HCT116 (cell line): ENCODE results near the gene KIF26A. TPM values are rescaled to one million over a fixed set of nuclear protein-coding genes. Genes with fewer than 3 reads are reported as not detected.

Experiments used
- ATAC-seq: fragments of 200-7000 bp; cut with Tn5 transposase; 2 replicates; pipeline ENCODE4 v1.9.1; 2020; ENCODE audit warnings: mild to moderate bottlenecking, moderate library complexity
- BruUV-seq: library from RNA; stranded (reverse); fragments of 400-500 nt; replicated peaks from 2 replicates; lab custom pipeline; 2021; lab: Mats Ljungman, UMichigan
- CTCF ChIA-PET: fragments of 300-600 bp; sonication (Branson Sonifier 250); formaldehyde crosslinking; loops from one replicate; lab custom pipeline; 2021; ENCODE audit warnings: antibody characterized with exemption; lab: Charles Lee
- POLR2A ChIA-PET: fragments of 300-600, 350-600 bp; sonication (Branson Sonifier 250); formaldehyde crosslinking; loops from one replicate; lab custom pipeline; 2021; ENCODE audit warnings: antibody characterized with exemption; lab: Charles Lee
- RAD21 ChIA-PET, 2 experiments: fragments of 300-600 bp; sonication (Branson Sonifier 250); formaldehyde crosslinking; loops; one replicate each; lab custom pipeline; 2023; ENCODE audit warnings: low total read pairs in 2 of 2; ENCODE audit not compliant: uncharacterized antibody in 2 of 2, unreplicated experiment in 2 of 2, low non-redundant PET in 1 of 2; lab: Charles Lee
- DNase-seq: peaks from one replicate; pipeline ENCODE4 v3.0.0-alpha.2; 2010; ENCODE audit warnings: low read depth, low spot score
- H2AFZ ChIP-seq: fragments of 200-600 bp; shearing (Covaris generic), sonication (generic); 2 replicates; pipeline ENCODE4 v1.6.1; 2017; ENCODE audit warnings: low read depth, mixed run types, mixed read lengths, antibody characterized with exemption, low read length; ENCODE audit not compliant: poor library complexity, severe bottlenecking
- H3K27ac ChIP-seq: 2 replicates; pipeline ENCODE4 v1.5.1; 2012; ENCODE audit warnings: low read depth, low read length
- H3K27me3 ChIP-seq: fragments of 200-600 bp; sonication (generic); 2 replicates; pipeline ENCODE4 v1.6.1; 2016; ENCODE audit warnings: mixed run types, low read length, mixed read lengths; ENCODE audit not compliant: insufficient read depth
- H3K36me3 ChIP-seq, 2 experiments: fragments of 200-500 bp in 1 of 2; fragments of 200-600 bp in 1 of 2; sonication (Bioruptor generic) in 1 of 2; sonication (generic) in 1 of 2; 2 replicates each; pipeline versions ENCODE4 v1.5.1 to v1.6.1; 2014 to 2016; ENCODE audit warnings: low read length in 2 of 2, inconsistent platforms in 1 of 2, mixed read lengths in 1 of 2, mixed run types in 1 of 2; ENCODE audit not compliant: insufficient read depth in 2 of 2, control insufficient read depth in 1 of 2
- H3K4me1 ChIP-seq, 2 experiments: fragments of 200-600 bp in 1 of 2; sonication (generic) in 1 of 2; 2 replicates each; pipeline versions ENCODE4 v1.5.1 to v1.6.1; 2012 to 2017; ENCODE audit warnings: low read length in 2 of 2, inconsistent platforms in 1 of 2, mild to moderate bottlenecking in 1 of 2, mixed read lengths in 1 of 2, mixed run types in 1 of 2, moderate library complexity in 1 of 2; ENCODE audit not compliant: insufficient read depth in 2 of 2, control insufficient read depth in 1 of 2
- H3K4me2 ChIP-seq: fragments of 200-600 bp; sonication (generic); 2 replicates; pipeline ENCODE4 v1.6.1; 2017; ENCODE audit warnings: mixed run types, low read length, mixed read lengths
- H3K4me3 ChIP-seq, 2 experiments: fragments of 200-600 bp in 1 of 2; sonication (generic) in 1 of 2; replicated peaks in 1 of 2; 2 replicates each; pipeline ENCODE4 v1.5.1; 2011 to 2016; ENCODE audit warnings: low read length in 2 of 2, control low read depth in 1 of 2, low read depth in 1 of 2, mild to moderate bottlenecking in 1 of 2, mixed read lengths in 1 of 2, mixed run types in 1 of 2
- H3K79me2 ChIP-seq: fragments of 200-600 bp; sonication (generic); 2 replicates; pipeline ENCODE4 v1.6.1; 2017; ENCODE audit warnings: mild to moderate bottlenecking, mixed run types, low read length, moderate library complexity, mixed read lengths; ENCODE audit not compliant: insufficient read depth
- H3K9ac ChIP-seq: fragments of 200-600 bp; sonication (generic); 2 replicates; pipeline ENCODE4 v1.6.1; 2016; ENCODE audit warnings: low read length, mixed read lengths
- H3K9me2 ChIP-seq: fragments of 200-600 bp; sonication (generic), shearing (Covaris generic); 2 replicates; pipeline ENCODE4 v1.6.1; 2017; ENCODE audit warnings: mixed run types, mild to moderate bottlenecking, moderate library complexity; ENCODE audit not compliant: insufficient read depth
- H3K9me3 ChIP-seq, 2 experiments: fragments of 200-500 bp in 1 of 2; fragments of 200-600 bp in 1 of 2; sonication (Bioruptor generic) in 1 of 2; sonication (generic) in 1 of 2; 2 replicates each; pipeline ENCODE4 v1.6.1; 2014 to 2017; ENCODE audit warnings: low read length in 2 of 2, mixed read lengths in 2 of 2, inconsistent platforms in 1 of 2, low read depth in 1 of 2, mild to moderate bottlenecking in 1 of 2, mixed run types in 1 of 2, moderate library complexity in 1 of 2; ENCODE audit not compliant: control insufficient read depth in 1 of 2, insufficient read depth in 1 of 2
- H4K20me1 ChIP-seq: fragments of 200-600 bp; sonication (generic), shearing (Covaris generic); 2 replicates; pipeline ENCODE4 v1.6.1; 2017; ENCODE audit warnings: mixed run types, mild to moderate bottlenecking, moderate library complexity; ENCODE audit not compliant: insufficient read depth
- ATF3 ChIP-seq: IDR thresholded peaks from 2 replicates; pipeline ENCODE4 v1.6.1; 2012
- CBX3 ChIP-seq: IDR thresholded peaks from 2 replicates; pipeline ENCODE4 v1.6.1; 2012; ENCODE audit warnings: low read depth
- CEBPB ChIP-seq: IDR thresholded peaks from 2 replicates; pipeline ENCODE4 v1.6.1; 2012; ENCODE audit warnings: low read depth
- CTCF ChIP-seq, 3 experiments: fragments of 200-600 bp in 1 of 3; sonication (generic) in 1 of 3; IDR thresholded peaks in 2 of 3; conservative IDR thresholded peaks in 1 of 3; 2 replicates each; pipeline ENCODE4 v1.5.1; 2012 to 2017; ENCODE audit warnings: low read depth in 2 of 3, low read length in 2 of 3, antibody characterized with exemption in 1 of 3, borderline replicate concordance in 1 of 3, control low read depth in 1 of 3, mild to moderate bottlenecking in 1 of 3, mixed read lengths in 1 of 3, mixed run types in 1 of 3, moderate library complexity in 1 of 3; ENCODE audit not compliant: insufficient read depth in 1 of 3
- EZH2 ChIP-seq: fragments of 200-600 bp; sonication (generic); IDR thresholded peaks from 2 replicates; pipeline ENCODE4 v1.6.1; 2017; ENCODE audit warnings: antibody characterized with exemption, mixed run types
- FOSL1 ChIP-seq: IDR thresholded peaks from 2 replicates; pipeline ENCODE4 v1.6.1; 2012; ENCODE audit warnings: low read depth
- JUND ChIP-seq: IDR thresholded peaks from 2 replicates; pipeline ENCODE4 v1.6.1; 2012
- MAX ChIP-seq: IDR thresholded peaks from 2 replicates; pipeline ENCODE4 v1.6.1; 2012
- POLR2AphosphoS5 ChIP-seq: IDR thresholded peaks from 2 replicates; pipeline ENCODE4 v1.6.1; 2011; ENCODE audit warnings: mild to moderate bottlenecking, low read depth, low read length, moderate library complexity
- RAD21 ChIP-seq: IDR thresholded peaks from 2 replicates; pipeline ENCODE4 v1.6.1; 2012; ENCODE audit warnings: low read depth, mild to moderate bottlenecking
- SP1 ChIP-seq: IDR thresholded peaks from 2 replicates; pipeline ENCODE4 v1.6.1; 2012; ENCODE audit warnings: low read depth
- SRF ChIP-seq: IDR thresholded peaks from 2 replicates; pipeline ENCODE4 v1.6.1; 2012; ENCODE audit warnings: low read depth
- intact Hi-C: fragments of 100-400 bp; cut with micrococcal nuclease; formaldehyde crosslinking; loops from 2 replicates; pipeline ENCODE4 v1.10.0; 2022
- total RNA-seq: library from RNA; stranded (reverse); gene quantifications from one replicate; pipeline ENCODE4 v1.2.1, GENCODE V29; 2021; ENCODE audit not compliant: unreplicated experiment

The KIF26A gene
- total RNA-seq, 1 experiment from 2014 or later, result 10.2 TPM

GRCh38 chr14:104187121-104187889 lies 48.9 kb downstream of the KIF26A start:
- Histone ChIP-seq H3K4me1 (peaks cover 0 to under 1% of the 10 kb centered on the region in 2 experiments; a peak in 1 of 4 replicates), H3K4me3 (no peak overlapping the region), H3K36me3 (no peaks in the 10 kb centered on the region), H4K20me1 (no peaks in the 10 kb centered on the region), H3K27me3 (no peaks in the 10 kb centered on the region), H3K79me2 (no peaks in the 10 kb centered on the region), H3K4me2 (no peak overlapping the region), H3K9me2 (no peaks in the 10 kb centered on the region), H3K9ac (no peak overlapping the region), H3K27ac (no peak overlapping the region), H3K9me3 (no peaks in the 10 kb centered on the region), H2AFZ (no peak overlapping the region)
- BruUV-seq, result no TSS peak
- ATAC-seq, result no peak
- intact Hi-C loops, result no loop called here
- ChIA-PET CTCF (interaction anchor here (1.1 kb wide), 1 partner anchor 377 kb away, joined by 3 read pairs; no protein-coding TSS in a partner anchor), RAD21 (no interaction called here), POLR2A (no interaction called here)
- DNase-seq, result no peak
- TF ChIP-seq SP1 (no peak), POLR2AphosphoS5 (no peak), JUND (no peak), FOSL1 (no peak), EZH2 (no peak), SRF (no peak), MAX (no peak), CTCF (IDR thresholded peaks at IDR 0.05 in 2 of 3, conservative IDR thresholded peaks at IDR 0.05 in 1 of 3; ENCODE audit: borderline replicate concordance in 1 of 3, insufficient read depth in 1 of 3, low read depth in 2 of 3, low read length in 2 of 3) (no peak), CBX3 (no peak), RAD21 (no peak), CEBPB (no peak), ATF3 (no peak)
